Raji (cell line): ENCODE results near the gene RASAL2.

Experiments used
- POLR2A ChIP-seq: IDR thresholded peaks from 2 replicates; pipeline ENCODE4 v1.6.1; 2011; ENCODE audit warnings: low read depth, low read length, control low read depth; ENCODE audit not compliant: insufficient read depth

The RASAL2 gene

GRCh38 chr1:178485541-178485981 is 391.7 kb downstream of the RASAL2 start:
- TF ChIP-seq POLR2A = no peak

GRCh38 chr1:178486100-178487069 is 392.5 kb downstream of the RASAL2 start:
- no peak for TF ChIP-seq POLR2A

GRCh38 chr1:178487070-178487615 is 393.2 kb downstream of the RASAL2 start:
- no peak for TF ChIP-seq POLR2A

- no peak for TF ChIP-seq POLR2A
Observed at GRCh38 chr1:178488393-178488792, 394.5 kb downstream of the RASAL2 start.

GRCh38 chr1:178489399-178489798 is 395.5 kb downstream of the RASAL2 start:
- TF ChIP-seq POLR2A = no peak

- TF ChIP-seq POLR2A = no peak
Observed at GRCh38 chr1:178490136-178490535, 396.2 kb downstream of the RASAL2 start.

GRCh38 chr1:178490967-178491366 is 397.1 kb downstream of the RASAL2 start:
- no peak for TF ChIP-seq POLR2A

GRCh38 chr1:178491721-178492120 is 397.8 kb downstream of the RASAL2 start:
- no peak for TF ChIP-seq POLR2A

- TF ChIP-seq POLR2A = no peak
Observed at GRCh38 chr1:178492341-178492740, 398.4 kb downstream of the RASAL2 start.

GRCh38 chr1:178493301-178493741 is 399.4 kb downstream of the RASAL2 start:
- TF ChIP-seq POLR2A = no peak

GRCh38 chr1:178494569-178494971 is 400.7 kb downstream of the RASAL2 start:
- TF ChIP-seq POLR2A = no peak

GRCh38 chr1:178495158-178495557 is 401.3 kb downstream of the RASAL2 start:
- no peak for TF ChIP-seq POLR2A

GRCh38 chr1:178495741-178496409 is 402.0 kb downstream of the RASAL2 start:
- no peak for TF ChIP-seq POLR2A

- TF ChIP-seq POLR2A = no peak
Observed at GRCh38 chr1:178496410-178497135, 402.7 kb downstream of the RASAL2 start, which contains the start of gene CLEC20A. TSS of gene CLEC20A (minus strand) at chr1:178496964. CDS start at chr1:178496939, 25 bp downstream.
